ENCODE results near the gene ZNF19.
A peak's percentile ranks its signal among the peaks of the same experiment; 100 is the strongest.

DNA sequence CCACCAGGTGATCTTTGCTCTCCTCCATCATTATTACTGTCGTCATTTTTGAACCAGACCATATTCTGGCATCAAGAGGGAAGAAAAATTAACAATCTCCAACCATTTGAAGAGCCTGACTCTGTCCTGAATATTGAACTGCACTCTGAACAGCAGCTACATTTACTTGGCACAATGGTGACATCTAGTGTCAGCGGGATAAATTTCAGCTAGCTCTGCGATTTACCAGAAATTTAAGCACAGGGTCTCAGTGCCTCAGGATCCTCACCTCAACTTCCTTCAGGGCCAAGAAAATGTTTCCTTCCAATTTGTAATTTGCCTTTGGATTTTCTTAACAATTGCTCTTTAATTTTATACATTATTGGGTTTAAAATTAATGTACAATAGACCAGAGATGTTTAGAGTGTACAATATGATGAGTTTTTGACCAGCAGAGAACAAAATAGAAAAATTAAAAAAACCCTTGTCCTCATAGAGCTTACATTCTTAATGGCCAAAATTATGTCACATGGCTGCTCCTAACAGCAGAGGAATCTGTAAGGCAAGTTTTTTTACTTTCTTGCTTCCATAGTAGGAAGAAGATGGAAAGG is 10.7 kb upstream of the ZNF19 start:
- TF ChIP-seq, protein P1, sequence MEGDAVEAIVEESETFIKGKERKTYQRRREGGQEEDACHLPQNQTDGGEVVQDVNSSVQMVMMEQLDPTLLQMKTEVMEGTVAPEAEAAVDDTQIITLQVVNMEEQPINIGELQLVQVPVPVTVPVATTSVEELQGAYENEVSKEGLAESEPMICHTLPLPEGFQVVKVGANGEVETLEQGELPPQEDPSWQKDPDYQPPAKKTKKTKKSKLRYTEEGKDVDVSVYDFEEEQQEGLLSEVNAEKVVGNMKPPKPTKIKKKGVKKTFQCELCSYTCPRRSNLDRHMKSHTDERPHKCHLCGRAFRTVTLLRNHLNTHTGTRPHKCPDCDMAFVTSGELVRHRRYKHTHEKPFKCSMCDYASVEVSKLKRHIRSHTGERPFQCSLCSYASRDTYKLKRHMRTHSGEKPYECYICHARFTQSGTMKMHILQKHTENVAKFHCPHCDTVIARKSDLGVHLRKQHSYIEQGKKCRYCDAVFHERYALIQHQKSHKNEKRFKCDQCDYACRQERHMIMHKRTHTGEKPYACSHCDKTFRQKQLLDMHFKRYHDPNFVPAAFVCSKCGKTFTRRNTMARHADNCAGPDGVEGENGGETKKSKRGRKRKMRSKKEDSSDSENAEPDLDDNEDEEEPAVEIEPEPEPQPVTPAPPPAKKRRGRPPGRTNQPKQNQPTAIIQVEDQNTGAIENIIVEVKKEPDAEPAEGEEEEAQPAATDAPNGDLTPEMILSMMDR (IDR thresholded peaks at IDR 0.05; ENCODE audit: poor library complexity), result peak; percentile 77
- no peak for TF ChIP-seq EZH2 (IDR thresholded peaks at IDR 0.05; ENCODE audit: borderline replicate concordance)

Measured in hepatocyte (in vitro differentiated cells).